KMS-11 (cell line): ENCODE data around the gene MBD3L2B.
"Not testable (repeated sequence)": the region's sequence is repeated elsewhere in the genome, so short reads cannot be mapped to it uniquely, and the experiment has no call there.

Experiments used
- H2AFZ ChIP-seq: fragments of 200-600 bp; sonication (generic); 2 replicates; pipeline ENCODE4 v1.6.1; 2016; ENCODE audit warnings: antibody characterized with exemption, mixed run types, low read depth
- H3K27ac ChIP-seq: fragments of 200-600 bp; sonication (generic); 2 replicates; pipeline ENCODE4 v1.6.1; 2016; ENCODE audit warnings: mild to moderate bottlenecking, mixed run types
- H3K27me3 ChIP-seq: fragments of 200-600 bp; sonication (generic); 2 replicates; pipeline ENCODE4 v1.6.1; 2017; ENCODE audit warnings: mild to moderate bottlenecking, low read depth, mixed run types, moderate library complexity; ENCODE audit not compliant: insufficient read depth
- H3K36me3 ChIP-seq: fragments of 200-600 bp; sonication (generic); 2 replicates; pipeline ENCODE4 v1.6.1; 2017; ENCODE audit warnings: mild to moderate bottlenecking, mixed run types; ENCODE audit not compliant: insufficient read depth
- H3K4me1 ChIP-seq: fragments of 200-600 bp; sonication (generic); 2 replicates; pipeline ENCODE4 v1.6.1; 2016; ENCODE audit warnings: mild to moderate bottlenecking, low read depth, mixed run types; ENCODE audit not compliant: poor library complexity, severe bottlenecking
- H3K4me2 ChIP-seq: fragments of 200-600 bp; sonication (generic); 2 replicates; pipeline ENCODE4 v1.7.0; 2016; ENCODE audit warnings: mild to moderate bottlenecking, mixed run types
- H3K4me3 ChIP-seq: fragments of 200-600 bp; sonication (generic); IDR thresholded peaks from 2 replicates; pipeline ENCODE4 v1.6.1; 2017; ENCODE audit warnings: low read depth, low read length, mixed read lengths; ENCODE audit not compliant: insufficient read depth
- H3K79me2 ChIP-seq: fragments of 200-600 bp; sonication (generic); 2 replicates; pipeline ENCODE4 v1.6.1; 2016; ENCODE audit warnings: low read depth, mixed run types; ENCODE audit not compliant: insufficient read depth
- H3K9ac ChIP-seq: fragments of 200-600 bp; sonication (generic); 2 replicates; pipeline ENCODE4 v1.6.1; 2016; ENCODE audit warnings: mild to moderate bottlenecking, mixed run types
- H4K20me1 ChIP-seq: fragments of 200-600 bp; sonication (generic); 2 replicates; pipeline ENCODE4 v1.6.1; 2016; ENCODE audit warnings: mild to moderate bottlenecking, mixed run types; ENCODE audit not compliant: insufficient read depth
- CTCF ChIP-seq: fragments of 200-600 bp; sonication (generic); conservative IDR thresholded peaks from 2 replicates; pipeline ENCODE4 v1.6.1; 2017; ENCODE audit warnings: low read depth, mild to moderate bottlenecking, antibody characterized with exemption, low read length, moderate library complexity, mixed read lengths

Gene MBD3L2B

GRCh38 chr19:7051421-7051820 is 30.2 kb upstream of the MBD3L2B start:
- not testable (repeated sequence) for H3K36me3 ChIP-seq, H3K4me1 ChIP-seq, H3K4me2 ChIP-seq, H3K4me3 ChIP-seq, H3K27ac ChIP-seq, H2AFZ ChIP-seq, H3K79me2 ChIP-seq, H3K27me3 ChIP-seq, H4K20me1 ChIP-seq, H3K9ac ChIP-seq

- not testable (repeated sequence) for H4K20me1 ChIP-seq, H3K9ac ChIP-seq, H3K36me3 ChIP-seq, H3K27ac ChIP-seq, H3K27me3 ChIP-seq, H3K4me1 ChIP-seq, H3K79me2 ChIP-seq, H3K4me2 ChIP-seq, H3K4me3 ChIP-seq, H2AFZ ChIP-seq
Measured at GRCh38 chr19:7049021-7049420, 27.8 kb upstream of the MBD3L2B start, which contains the start of gene MBD3L2. Gene MBD3L2, plus strand, starts transcription at chr19:7049321. Its CDS starts 53 bp downstream, at chr19:7049374.

GRCh38 chr19:7041563-7041962 is 20.3 kb upstream of the MBD3L2B start:
- not testable (repeated sequence) for H3K27ac ChIP-seq, H3K4me1 ChIP-seq, H3K27me3 ChIP-seq, H3K79me2 ChIP-seq, H3K9ac ChIP-seq, H2AFZ ChIP-seq, H3K36me3 ChIP-seq, H4K20me1 ChIP-seq, H3K4me3 ChIP-seq, H3K4me2 ChIP-seq

GRCh38 chr19:7040079-7040478 is 18.8 kb upstream of the MBD3L2B start, which contains the start of gene MBD3L4:
Gene MBD3L4, minus strand, starts transcription at chr19:7040179. Its CDS starts 35 bp downstream, at chr19:7040144.
- not testable (repeated sequence) for H4K20me1 ChIP-seq, H3K79me2 ChIP-seq, H3K4me2 ChIP-seq, H3K27ac ChIP-seq, H3K27me3 ChIP-seq, H2AFZ ChIP-seq, H3K36me3 ChIP-seq, H3K4me3 ChIP-seq, H3K9ac ChIP-seq, H3K4me1 ChIP-seq

- not testable (repeated sequence) for H3K27me3 ChIP-seq, H4K20me1 ChIP-seq, H3K79me2 ChIP-seq, H3K4me2 ChIP-seq, H3K4me1 ChIP-seq, H3K36me3 ChIP-seq, H3K4me3 ChIP-seq, H2AFZ ChIP-seq, H3K27ac ChIP-seq, H3K9ac ChIP-seq
Measured at GRCh38 chr19:7030278-7030677, 9.0 kb upstream of the MBD3L2B start, which contains the start of gene MBD3L5. Gene MBD3L5, plus strand, starts transcription at chr19:7030578. Its CDS starts 34 bp downstream, at chr19:7030612.

GRCh38 chr19:7028790-7029189 is 7.6 kb upstream of the MBD3L2B start:
- not testable (repeated sequence) for H3K27ac ChIP-seq, H4K20me1 ChIP-seq, H3K36me3 ChIP-seq, H3K79me2 ChIP-seq, H3K4me3 ChIP-seq, H2AFZ ChIP-seq, H3K9ac ChIP-seq, H3K4me2 ChIP-seq, H3K4me1 ChIP-seq, H3K27me3 ChIP-seq

GRCh38 chr19:7018828-7019227 is 2.4 kb downstream of the MBD3L2B start:
- H2AFZ ChIP-seq, result no peak overlapping the region
- no peak overlapping the region for H3K27ac ChIP-seq
- H3K36me3 ChIP-seq, result no peaks in the 10 kb centered on the region
- H3K4me2 ChIP-seq, result no peak overlapping the region
- no peak overlapping the region for H3K9ac ChIP-seq
- H3K4me1 ChIP-seq, result no peaks in the 10 kb centered on the region
- H3K4me3 ChIP-seq, result no peak overlapping the region
- no peaks in the 10 kb centered on the region for H4K20me1 ChIP-seq
- H3K79me2 ChIP-seq, result no peaks in the 10 kb centered on the region
- TF ChIP-seq CTCF, result no peak
- no peaks in the 10 kb centered on the region for H3K27me3 ChIP-seq
